CD14-positive monocyte (primary cell): ENCODE data around the gene PSMB1. TPM values are rescaled to one million over a fixed set of nuclear protein-coding genes. Genes with fewer than 3 reads are reported as not detected.

Experiments
- DNase-seq, 3 donors: peaks; one replicate each; pipeline ENCODE4 v3.0.0-alpha.2; 2011 to 2022
- H2AFZ ChIP-seq: 2 replicates; pipeline ENCODE4 v1.6.0; 2012; ENCODE audit warnings: mild to moderate bottlenecking, low read depth, low read length, inconsistent platforms; ENCODE audit not compliant: insufficient read depth, poor library complexity, severe bottlenecking
- H3K27ac ChIP-seq, 2 donors: 1 replicate in 1 of 2; 2 replicates in 1 of 2; pipeline ENCODE4 v1.5.1; 2012 to 2013; ENCODE audit warnings: low read length in 2 of 2, control low read depth in 1 of 2, inconsistent platforms in 1 of 2, low read depth in 1 of 2, mild to moderate bottlenecking in 1 of 2
- H3K27me3 ChIP-seq, 2 donors: one replicate each; pipeline versions ENCODE4 v1.6.0 to v1.6.1; 2011 to 2013; ENCODE audit warnings: low read length in 2 of 2; ENCODE audit not compliant: control insufficient read depth in 2 of 2, insufficient read depth in 2 of 2
- H3K36me3 ChIP-seq, 2 donors: replicated peaks in 1 of 2; 1 replicate in 1 of 2; 2 replicates in 1 of 2; pipeline versions ENCODE4 v1.5.1 to v1.6.1; 2012 to 2013; ENCODE audit warnings: low read length in 2 of 2, control low read depth in 1 of 2, inconsistent platforms in 1 of 2, mild to moderate bottlenecking in 1 of 2; ENCODE audit not compliant: insufficient read depth in 2 of 2, control insufficient read depth in 1 of 2
- H3K4me1 ChIP-seq, 2 donors: 1 replicate in 1 of 2; 2 replicates in 1 of 2; pipeline versions ENCODE4 v1.5.1 to v1.6.1; 2012 to 2013; ENCODE audit warnings: low read length in 2 of 2, control low read depth in 1 of 2, inconsistent platforms in 1 of 2, mild to moderate bottlenecking in 1 of 2, moderate library complexity in 1 of 2; ENCODE audit not compliant: insufficient read depth in 2 of 2, control insufficient read depth in 1 of 2
- H3K4me2 ChIP-seq: replicated peaks from 2 replicates; pipeline ENCODE3; 2012; ENCODE audit warnings: low read length, moderate library complexity, mild to moderate bottlenecking; ENCODE audit not compliant: poor library complexity, severe bottlenecking; ENCODE audit errors: extremely low read depth
- H3K4me3 ChIP-seq, 3 experiments: fragments of 200-600 bp in 1 of 3; sonication (generic) in 1 of 3; replicated peaks in 1 of 3; 1 replicate in 2 of 3; 2 replicates in 1 of 3; pipeline ENCODE4 v1.5.1; 2011 to 2013; ENCODE audit warnings: low read length in 3 of 3, mild to moderate bottlenecking in 3 of 3, control low read depth in 2 of 3, low read depth in 2 of 3, inconsistent platforms in 1 of 3, moderate library complexity in 1 of 3
- H3K79me2 ChIP-seq: 2 replicates; pipeline ENCODE4 v1.6.0; 2012; ENCODE audit warnings: mild to moderate bottlenecking, control low read depth, inconsistent platforms, low read length, moderate library complexity; ENCODE audit not compliant: insufficient read depth
- H3K9ac ChIP-seq: 2 replicates; pipeline ENCODE4 v1.6.0; 2017; ENCODE audit warnings: low read length, mild to moderate bottlenecking; ENCODE audit not compliant: insufficient read depth, poor library complexity, severe bottlenecking
- H3K9me3 ChIP-seq, 2 donors: replicated peaks in 1 of 2; 1 replicate in 1 of 2; 2 replicates in 1 of 2; pipeline versions ENCODE4 v1.5.1 to v1.6.1; 2012 to 2013; ENCODE audit warnings: low read length in 2 of 2, control low read depth in 1 of 2; ENCODE audit not compliant: control insufficient read depth in 1 of 2, insufficient read depth in 1 of 2
- H4K20me1 ChIP-seq: 2 replicates; pipeline ENCODE4 v1.6.0; 2012; ENCODE audit warnings: mild to moderate bottlenecking, low read length, control low read depth, moderate library complexity; ENCODE audit not compliant: insufficient read depth
- H3K27ac Mint-ChIP-seq, 7 donors: one replicate each; pipeline ENCODE4 v1.8.0; 2020; ENCODE audit warnings: mild to moderate bottlenecking in 7 of 7, mixed read lengths in 7 of 7, moderate library complexity in 6 of 7, inconsistent platforms in 2 of 7
- H3K27me3 Mint-ChIP-seq, 3 donors: one replicate each; pipeline ENCODE4 v1.8.0; 2021 to 2022; ENCODE audit warnings: low read depth in 3 of 3, mild to moderate bottlenecking in 3 of 3, mixed read lengths in 3 of 3, moderate library complexity in 3 of 3, inconsistent platforms in 1 of 3
- H3K36me3 Mint-ChIP-seq, 2 donors: one replicate each; pipeline ENCODE4 v1.8.0; 2020; ENCODE audit warnings: mixed read lengths in 2 of 2, inconsistent platforms in 1 of 2, mild to moderate bottlenecking in 1 of 2
- H3K4me1 Mint-ChIP-seq: one replicate; pipeline ENCODE4 v1.8.0; 2020; ENCODE audit warnings: mild to moderate bottlenecking, mixed read lengths
- H3K4me3 Mint-ChIP-seq, 2 donors: one replicate each; pipeline ENCODE4 v1.8.0; 2020; ENCODE audit warnings: mild to moderate bottlenecking in 2 of 2, mixed read lengths in 2 of 2, moderate library complexity in 1 of 2
- H3K9me3 Mint-ChIP-seq, 7 donors: one replicate each; pipeline ENCODE4 v1.8.0; 2020 to 2022; ENCODE audit warnings: mixed read lengths in 7 of 7, mild to moderate bottlenecking in 6 of 7, moderate library complexity in 6 of 7, inconsistent platforms in 2 of 7
- CTCF ChIP-seq: fragments of 200-600 bp; IDR thresholded peaks from one replicate; pipeline ENCODE4 v1.8.0; 2022; ENCODE audit warnings: antibody characterized with exemption, mild to moderate bottlenecking
- WGBS: methylation state at CpG from one replicate; pipeline ENCODE4 v1.1.5; 2013; ENCODE audit warnings: missing lambda C conversion rate; ENCODE audit not compliant: insufficient coverage; 5-methylcytosine and 5-hydroxymethylcytosine counted together
- intact Hi-C, 2 donors: fragments of 100-400 bp; cut with micrococcal nuclease; formaldehyde crosslinking; loops; one replicate each; pipeline versions ENCODE4 v1.15.0 to v1.15.1; 2023
- polyA plus RNA-seq, 3 donors: library from polyadenylated mRNA; depleted of rRNA in 1 of 3; unstranded in 2 of 3; stranded (reverse) in 1 of 3; fragments of 300-500 nt in 2 of 3; fragments of >200 nt in 1 of 3; fragmentation: Illumina TruSeq in 2 of 3; gene quantifications; 1 replicate in 2 of 3; 2 replicates in 1 of 3; pipeline ENCODE4 v1.2.3, GENCODE V29; 2012 to 2021

Gene PSMB1
- polyA plus RNA-seq, 3 donors = 172 to 647 (median 558) TPM

GRCh38 chr6:170497841-170498301 lies 55.2 kb downstream of the PSMB1 start:
- no peak overlapping the region for H3K4me3 Mint-ChIP-seq
- intact Hi-C loops = no loop called here
- H3K27ac ChIP-seq = no peak overlapping the region
- H3K4me3 ChIP-seq = no peak overlapping the region
- H3K36me3 Mint-ChIP-seq = no peaks in the 10 kb centered on the region
- H3K9me3 ChIP-seq = peaks cover 7 to 32% of the 10 kb centered on the region in 2 donors
- H3K4me2 ChIP-seq = no peak overlapping the region
- no peak for DNase-seq
- H3K27me3 Mint-ChIP-seq = peaks cover 7 to 13% (median 13%) of the 10 kb centered on the region in 3 donors
- no peaks in the 10 kb centered on the region for H3K79me2 ChIP-seq
- no peaks in the 10 kb centered on the region for H3K4me1 ChIP-seq
- H3K9me3 Mint-ChIP-seq = peaks cover 29 to 42% (median 35%) of the 10 kb centered on the region in 7 donors
- H3K9ac ChIP-seq = no peak overlapping the region
- H3K36me3 ChIP-seq = no peaks in the 10 kb centered on the region
- H3K27me3 ChIP-seq = no peaks in the 10 kb centered on the region
- no peak for TF ChIP-seq CTCF
- WGBS = 48% methylated on average over 2 of the region's 4 CpGs
- H3K4me1 Mint-ChIP-seq = peaks cover 3% of the 10 kb centered on the region
- H2AFZ ChIP-seq = no peak overlapping the region
- H3K27ac Mint-ChIP-seq = no peak overlapping the region
- no peaks in the 10 kb centered on the region for H4K20me1 ChIP-seq

- no peak overlapping the region for H3K27ac ChIP-seq
- H3K27ac Mint-ChIP-seq = no peak overlapping the region
- intact Hi-C loops = no loop called here
- no peak overlapping the region for H2AFZ ChIP-seq
- H3K4me2 ChIP-seq = no peak overlapping the region
- no peak for TF ChIP-seq CTCF
- WGBS = no CpG with 5 or more reads among the region's 2 CpGs
- H3K9me3 Mint-ChIP-seq = peaks cover 0 to 17% (median 12%) of the 10 kb centered on the region in 7 donors
- peaks cover 0 to 2% of the 10 kb centered on the region in 2 donors for H3K9me3 ChIP-seq
- H3K4me3 Mint-ChIP-seq = no peak overlapping the region
- H4K20me1 ChIP-seq = no peaks in the 10 kb centered on the region
- H3K36me3 Mint-ChIP-seq = no peaks in the 10 kb centered on the region
- H3K9ac ChIP-seq = no peak overlapping the region
- H3K27me3 Mint-ChIP-seq = peaks cover 7 to 19% (median 12%) of the 10 kb centered on the region in 3 donors
- peaks cover 3% of the 10 kb centered on the region for H3K4me1 Mint-ChIP-seq
- no peak overlapping the region for H3K4me3 ChIP-seq
- no peak for DNase-seq
- no peaks in the 10 kb centered on the region for H3K79me2 ChIP-seq
- no peaks in the 10 kb centered on the region for H3K36me3 ChIP-seq
- no peaks in the 10 kb centered on the region for H3K27me3 ChIP-seq
- no peaks in the 10 kb centered on the region for H3K4me1 ChIP-seq
Observed at GRCh38 chr6:170493354-170493753, 59.8 kb downstream of the PSMB1 start.
